Hindlimb muscle (tissue), 1 donor: ENCODE data around the gene SHC2. TPM values are rescaled to one million over a fixed set of nuclear protein-coding genes. Genes with fewer than 3 reads are reported as not detected.
"Not testable (repeated sequence)": the region's sequence is repeated elsewhere in the genome, so short reads cannot be mapped to it uniquely, and the experiment has no call there.

ENCODE experiments used
- DNase-seq: peaks from one replicate; pipeline ENCODE4 v3.0.0-alpha.2; 2013
- polyA plus RNA-seq: library from polyadenylated mRNA; unstranded; fragments of 120-200 nt; gene quantifications from one replicate; pipeline ENCODE4 v1.2.1, GENCODE V29; 2013; ENCODE audit not compliant: insufficient read length

SHC2 gene
- polyA plus RNA-seq, 1 donor: 39.7 TPM

DNA sequence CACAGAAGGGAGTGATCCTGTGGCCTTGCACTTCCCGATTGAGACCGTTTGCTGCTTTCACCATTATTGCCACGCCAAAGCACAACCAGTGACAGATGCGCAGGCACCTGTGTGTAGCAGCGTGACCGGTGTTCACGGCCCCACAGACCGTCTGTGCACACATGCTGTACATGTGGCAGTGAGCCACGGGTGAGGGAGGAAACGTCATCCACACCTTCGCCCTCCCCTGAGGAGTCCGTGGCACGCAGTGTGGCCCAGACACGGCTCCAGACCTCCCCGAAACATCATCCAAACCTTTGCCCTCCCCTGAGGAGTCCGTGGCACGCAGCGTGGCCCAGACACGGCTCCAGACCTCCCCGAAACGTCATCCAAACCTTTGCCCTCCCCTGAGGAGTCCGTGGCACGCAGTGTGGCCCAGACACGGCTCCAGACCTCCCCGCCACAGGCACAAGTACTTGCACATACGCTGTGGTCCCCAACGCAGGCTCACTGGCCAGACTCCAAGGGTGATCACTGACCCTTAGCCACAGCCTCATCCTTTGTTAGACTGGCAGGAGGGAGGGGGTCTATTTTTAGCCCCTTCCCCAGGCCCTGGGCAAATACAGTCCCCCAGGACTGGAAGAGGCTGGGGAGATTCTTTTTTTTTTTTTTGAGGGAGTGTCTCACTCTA lies 7.9 kb upstream of the SHC2 start:
- DNase-seq: no peak

DNA sequence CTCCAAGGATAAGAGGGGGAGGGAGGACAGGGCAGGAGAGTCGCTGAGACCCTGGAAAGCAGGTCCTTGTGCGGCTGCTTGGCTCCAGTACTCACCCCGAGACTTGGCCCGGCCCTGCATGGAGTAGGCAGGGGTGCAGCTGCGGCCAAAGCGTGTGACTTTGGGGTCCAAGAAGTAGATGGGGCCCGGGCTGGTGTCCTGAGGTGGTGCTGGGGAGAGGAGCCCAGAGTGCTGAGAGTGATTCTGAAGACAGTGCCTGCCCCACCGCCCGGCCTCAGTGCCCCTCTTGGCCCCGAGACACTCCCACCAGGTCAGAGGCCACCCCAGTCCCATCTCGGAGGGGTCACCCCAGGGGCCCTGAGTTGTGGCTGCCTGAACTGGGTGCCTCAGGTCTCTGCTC lies 6.7 kb upstream of the SHC2 start:
- DNase-seq: no peak

DNA sequence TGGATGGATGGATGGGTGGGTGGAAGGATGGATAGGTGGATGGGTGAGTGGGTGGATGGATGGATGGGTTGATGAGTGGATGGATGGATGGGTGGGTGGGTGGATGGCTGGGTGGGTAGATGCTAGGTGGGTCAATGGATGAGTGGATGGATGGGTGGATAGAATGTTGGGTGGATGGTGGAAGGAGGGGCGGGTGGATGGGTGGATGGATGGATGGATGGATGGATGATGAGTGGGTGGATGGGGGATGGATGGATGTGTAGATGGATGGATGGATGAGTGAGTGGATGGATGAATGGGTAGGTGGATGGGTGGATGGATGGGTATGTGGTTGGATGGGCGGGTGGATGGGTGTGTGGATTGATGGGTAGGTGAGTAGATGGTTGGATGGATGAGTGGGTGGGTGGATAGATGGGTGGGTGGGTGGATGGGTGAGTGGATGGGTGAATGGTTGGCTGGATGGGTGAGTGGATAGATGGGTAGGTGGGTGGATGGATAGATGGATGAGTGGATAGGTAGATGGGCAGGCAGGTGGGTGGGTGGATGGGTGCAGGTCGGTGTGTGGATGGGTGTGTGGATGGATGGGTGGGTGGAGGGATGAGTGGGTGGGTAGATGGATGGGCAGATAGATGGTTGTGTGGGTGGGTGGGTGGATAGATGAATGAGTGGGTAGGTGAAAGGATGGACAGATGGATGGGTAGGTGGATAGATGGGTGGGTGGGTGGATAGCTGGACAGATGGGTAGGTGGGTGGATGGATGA lies 4.4 kb upstream of the SHC2 start:
- DNase-seq: no peak

DNA sequence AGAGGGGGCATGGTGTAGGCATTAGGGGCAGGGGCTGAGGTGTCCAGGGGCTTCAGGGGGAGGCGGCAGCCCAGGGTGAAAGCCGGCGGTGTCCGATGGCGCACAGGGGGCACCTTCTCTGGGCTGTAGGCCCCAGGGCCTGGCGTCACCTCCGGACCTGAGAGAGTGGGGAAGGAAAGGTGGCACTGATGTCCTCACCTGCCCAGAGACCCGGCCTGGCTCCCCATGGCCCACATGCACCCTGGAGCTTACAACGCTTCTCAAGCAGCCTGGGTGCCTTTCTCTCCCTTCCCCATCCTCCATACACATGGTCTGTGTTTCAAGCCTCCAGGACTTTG lies 3.3 kb upstream of the SHC2 start:
- DNase-seq: no peak

DNA sequence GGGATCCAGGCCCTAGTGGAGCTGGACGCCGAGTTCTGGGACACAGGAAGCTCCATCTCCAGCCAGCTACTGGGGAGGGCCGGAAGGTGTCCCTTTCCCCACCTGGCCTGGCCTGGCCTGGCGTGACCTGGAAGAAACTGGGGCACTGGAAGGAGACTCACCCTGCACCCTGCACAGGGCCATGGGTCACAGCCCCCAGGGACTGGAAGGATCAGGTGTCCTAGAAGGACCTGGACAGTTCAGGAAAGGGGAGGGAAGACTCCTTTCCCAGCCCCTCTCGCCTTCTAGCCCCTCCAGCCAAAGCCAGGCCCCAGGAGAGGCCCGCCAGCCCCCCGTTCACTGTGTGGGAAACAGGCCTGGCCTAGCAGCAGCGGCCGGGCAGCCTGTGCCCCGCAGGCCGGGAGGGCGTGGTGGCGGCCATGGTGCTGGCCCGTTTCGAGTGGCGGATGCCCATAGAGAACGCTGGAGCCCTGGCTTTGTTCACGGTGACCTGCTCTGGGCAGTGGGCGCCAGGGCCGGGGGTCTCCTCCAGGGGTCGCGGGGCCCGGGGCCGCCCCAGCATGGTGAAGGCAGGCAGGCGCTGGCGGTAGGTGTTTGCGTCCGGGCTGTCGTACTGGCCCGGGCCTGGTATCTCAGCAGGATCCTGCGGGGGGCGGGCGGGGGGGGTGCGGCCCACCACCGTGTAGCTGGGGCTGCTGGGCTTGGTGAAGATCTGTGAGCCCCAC lies 2.8 kb upstream of the SHC2 start:
- DNase-seq: no peak

DNA sequence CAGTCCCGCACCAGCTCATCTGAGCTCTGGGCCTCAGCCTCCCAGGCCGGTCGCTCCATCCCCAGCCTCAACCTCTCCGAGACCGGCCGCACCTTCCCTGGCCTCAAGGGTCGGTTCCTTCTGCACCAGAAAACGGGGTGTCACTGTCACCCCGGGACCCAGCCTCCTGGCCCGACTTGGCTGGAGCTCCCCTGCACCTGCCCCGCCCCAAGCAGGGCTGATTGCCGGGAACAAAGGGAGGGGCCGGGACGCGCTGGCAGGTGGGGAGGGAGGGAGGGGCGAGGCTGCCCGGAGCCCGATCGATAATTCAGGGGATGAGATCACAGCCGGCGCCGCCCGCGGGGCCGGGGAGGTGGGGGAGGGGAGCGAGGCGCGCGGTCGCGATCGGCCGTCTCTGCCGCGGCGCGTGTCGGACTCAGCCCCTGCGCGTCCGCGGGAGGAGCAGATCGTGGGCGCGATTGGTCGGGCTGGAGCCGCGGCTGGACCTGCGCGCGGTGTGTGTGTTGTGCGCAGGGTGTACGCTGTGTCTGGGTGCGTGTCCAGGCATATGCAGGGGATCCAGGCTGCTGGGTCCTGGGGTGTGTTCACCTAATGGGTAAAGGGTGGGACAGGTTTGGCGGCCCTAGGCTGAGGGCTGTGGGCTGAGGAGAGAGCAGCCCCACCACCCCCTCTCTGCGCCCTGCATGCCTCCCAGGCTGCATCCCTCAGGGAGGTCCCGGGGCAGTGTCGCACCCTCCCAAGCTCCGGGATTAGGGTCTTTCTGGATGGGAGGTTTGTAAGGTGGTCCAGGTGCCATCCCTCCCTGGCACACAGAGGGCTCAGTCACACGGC lies 1.1 kb upstream of the SHC2 start:
- peak; percentile 38 for DNase-seq

DNA sequence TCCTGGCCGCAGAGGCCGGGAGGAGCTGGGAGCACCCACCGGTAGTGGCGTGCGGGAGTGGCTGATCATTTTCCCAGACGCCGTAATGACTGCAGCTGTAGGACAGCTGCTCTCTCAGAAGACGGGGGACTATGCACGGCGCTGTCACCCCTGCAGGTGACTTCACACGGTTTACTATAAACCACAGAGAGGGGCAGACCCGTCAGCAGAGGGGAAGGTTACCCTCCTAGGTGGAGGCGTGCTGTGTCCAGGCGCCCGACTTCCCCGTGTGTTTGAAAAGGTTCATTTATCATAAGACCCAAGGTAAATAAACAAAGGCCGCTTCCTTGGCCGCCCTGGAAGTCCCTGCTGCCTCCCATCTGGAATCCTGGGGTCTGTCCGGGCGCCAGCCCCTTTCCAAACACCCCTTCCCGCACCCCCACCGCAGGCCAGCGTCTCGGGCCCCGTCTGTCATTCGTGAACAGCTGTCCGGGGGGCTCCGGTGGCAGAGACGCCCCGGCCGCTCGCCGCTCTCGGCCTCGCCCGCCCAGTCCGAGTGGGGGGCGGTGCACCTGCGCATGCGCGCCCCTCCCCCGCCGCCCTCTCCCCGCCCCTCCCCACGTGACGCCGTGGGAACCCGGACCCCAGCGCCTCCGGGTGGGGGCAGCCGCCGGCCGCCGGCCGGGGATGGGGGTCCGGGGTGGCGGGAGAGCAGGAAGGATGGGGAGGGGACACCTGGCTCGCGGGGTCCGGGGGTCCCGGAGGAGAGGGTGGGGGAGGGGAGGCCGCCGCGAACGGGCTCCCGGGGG lies 915 bp downstream of the SHC2 start:
- peak; percentile 79 for DNase-seq

DNA sequence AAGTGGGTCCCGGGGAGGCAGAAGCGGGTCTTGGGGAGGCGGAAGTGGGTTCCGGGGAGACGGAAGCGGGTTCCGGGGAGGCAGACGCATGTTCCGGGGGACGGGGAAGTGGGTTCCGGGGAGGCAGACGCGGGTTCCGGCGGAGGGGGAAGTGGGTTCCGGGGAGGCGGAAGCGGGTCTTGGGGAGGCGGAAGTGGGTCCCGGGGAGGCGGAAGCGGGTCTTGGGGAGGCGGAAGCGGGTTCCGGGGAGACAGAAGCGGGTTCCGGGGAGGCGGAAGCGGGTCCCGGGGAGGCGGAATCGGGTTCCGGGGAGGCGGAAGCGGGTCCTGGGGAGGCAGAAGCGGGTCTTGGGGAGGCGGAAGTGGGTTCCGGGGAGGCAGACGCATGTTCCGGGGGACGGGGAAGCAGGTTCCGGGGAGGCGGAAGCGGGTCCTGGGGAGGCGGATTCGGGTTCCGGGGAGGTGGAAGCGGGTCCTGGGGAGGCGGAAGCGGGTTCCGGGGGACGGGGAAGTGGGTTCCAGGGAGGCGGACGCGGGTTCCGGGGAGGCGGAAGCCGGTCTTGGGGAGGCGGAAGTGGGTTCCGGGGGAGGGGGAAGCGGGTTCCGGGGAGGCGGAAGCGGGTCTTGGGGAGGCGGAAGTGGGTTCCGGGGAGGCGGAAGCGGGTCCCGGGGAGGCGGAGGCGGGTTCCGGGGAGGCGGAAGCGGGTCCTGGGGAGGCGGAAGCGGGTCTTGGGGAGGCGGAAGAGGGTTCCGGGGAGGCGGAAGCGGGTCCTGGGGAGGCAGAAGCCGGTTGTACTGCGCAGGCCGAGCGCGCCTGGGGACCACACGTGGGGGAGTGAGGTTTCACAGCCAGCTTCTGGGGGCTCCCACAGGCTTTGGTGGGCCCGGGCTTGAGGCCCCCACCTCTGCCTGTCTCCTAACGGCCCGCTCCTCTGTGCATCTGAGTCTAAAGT lies 2.5 kb downstream of the SHC2 start:
- DNase-seq: no peak

DNA sequence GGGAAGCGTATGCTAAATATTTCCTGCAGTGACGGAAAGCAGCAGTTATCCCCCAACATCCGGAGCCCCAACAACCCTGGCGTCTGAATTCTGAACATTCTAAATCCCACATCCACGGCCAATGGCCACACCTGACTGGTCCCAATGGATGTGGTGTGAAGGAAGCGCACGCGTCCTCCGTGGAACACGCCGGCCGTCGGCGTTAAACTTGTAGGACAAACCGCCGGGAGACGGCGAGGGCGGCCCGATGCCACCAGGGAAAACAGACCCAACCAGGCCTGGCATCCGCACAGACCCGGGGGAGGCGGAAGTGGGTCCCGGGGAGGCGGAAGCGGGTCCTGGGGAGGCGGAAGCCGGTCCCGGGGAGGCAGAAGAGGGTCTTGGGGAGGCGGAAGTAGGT lies 3.2 kb downstream of the SHC2 start:
- no peak for DNase-seq

DNA sequence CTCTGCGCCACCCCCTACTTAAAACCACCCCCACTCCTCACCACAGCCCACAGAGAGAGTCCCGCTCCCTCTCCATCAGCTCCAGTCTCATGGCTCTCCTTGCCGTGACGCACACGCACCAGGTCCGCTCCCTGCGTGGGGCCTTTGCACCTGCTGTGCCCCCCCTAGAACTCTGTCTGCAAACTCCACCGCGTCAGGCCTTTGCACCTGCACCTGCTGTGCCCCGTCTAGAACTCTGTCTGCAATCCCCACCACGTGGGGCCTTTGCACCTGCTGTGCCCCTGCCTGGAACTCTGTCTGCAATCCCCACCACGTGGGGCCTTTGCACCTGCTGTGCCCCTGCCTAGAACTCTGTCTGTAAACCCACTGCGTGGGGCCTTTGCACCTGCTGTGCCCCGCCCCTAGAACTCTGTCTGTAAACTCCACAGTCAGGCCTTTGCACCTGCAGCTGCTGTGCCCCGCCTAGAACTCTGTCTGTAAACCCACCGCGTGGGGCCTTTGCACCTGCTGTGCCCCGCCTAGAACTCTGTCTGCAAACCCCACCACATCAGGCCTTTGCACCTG lies 4.2 kb downstream of the SHC2 start:
- no peak for DNase-seq

DNA sequence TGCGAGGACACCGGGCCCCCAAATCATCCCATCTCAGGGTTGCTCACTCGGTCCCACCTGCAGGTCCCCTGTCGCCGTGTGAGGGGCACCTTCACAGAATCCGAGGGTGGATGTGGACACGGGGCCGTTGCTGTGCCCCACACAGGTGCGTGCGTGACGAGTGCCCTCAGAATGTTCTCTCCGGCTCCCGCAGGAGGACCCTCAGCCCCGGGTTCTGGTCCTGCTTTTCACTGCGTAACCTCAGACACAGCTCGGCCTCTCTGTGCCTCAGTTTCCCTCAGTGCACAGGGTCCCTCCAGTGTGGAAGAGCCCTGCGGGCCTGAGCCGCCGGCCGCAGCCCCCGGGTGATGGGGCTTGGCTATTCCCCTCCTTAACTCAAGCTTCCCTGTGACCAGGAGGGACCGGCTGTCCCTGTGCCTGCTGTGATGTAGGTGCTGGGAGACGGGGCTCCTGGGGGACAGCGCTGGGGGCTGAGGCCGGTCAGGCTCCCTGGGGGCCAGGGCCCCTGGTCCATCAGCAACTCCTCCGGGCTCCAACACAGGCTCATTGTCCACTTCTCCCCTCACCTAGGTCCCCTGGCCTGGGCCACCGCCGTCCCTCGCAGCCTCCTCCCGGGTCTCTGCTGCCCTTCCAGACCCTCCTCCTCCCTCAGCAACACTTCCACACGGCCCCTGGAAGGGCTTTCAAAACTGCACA lies 4.8 kb downstream of the SHC2 start:
- DNase-seq: no peak

DNA sequence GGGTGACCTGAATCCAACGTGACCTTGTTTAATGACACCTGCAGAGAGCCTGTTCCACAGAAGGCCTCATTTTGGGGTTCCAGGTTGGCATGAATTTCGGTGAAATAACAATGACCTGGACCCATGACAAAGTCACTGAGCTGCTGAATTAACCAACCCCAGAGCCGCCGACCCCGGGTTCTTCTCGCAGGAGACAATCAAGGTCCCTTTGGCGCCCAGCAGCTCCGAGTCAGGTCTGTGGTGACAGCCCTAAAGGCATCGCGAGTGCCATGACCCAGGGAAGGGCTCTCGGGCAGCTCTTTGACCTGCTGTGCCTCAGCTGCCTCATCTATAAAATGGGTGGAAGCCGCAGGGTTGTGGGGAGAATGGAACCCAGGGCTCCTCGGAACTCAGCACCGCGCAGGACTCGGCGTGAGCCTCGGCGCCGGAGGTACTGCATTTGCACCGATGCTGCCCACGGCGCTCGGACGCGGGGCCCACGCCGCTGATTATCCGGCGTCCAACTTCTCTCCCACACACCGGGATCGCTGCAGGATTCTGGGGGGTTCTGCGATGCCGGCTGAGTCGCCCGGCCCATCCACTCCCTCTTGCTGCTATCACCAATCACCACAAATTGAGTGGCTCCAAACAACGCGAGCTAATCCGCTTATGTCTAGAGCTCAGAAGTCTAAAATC lies 5.7 kb downstream of the SHC2 start:
- DNase-seq: no peak

DNA sequence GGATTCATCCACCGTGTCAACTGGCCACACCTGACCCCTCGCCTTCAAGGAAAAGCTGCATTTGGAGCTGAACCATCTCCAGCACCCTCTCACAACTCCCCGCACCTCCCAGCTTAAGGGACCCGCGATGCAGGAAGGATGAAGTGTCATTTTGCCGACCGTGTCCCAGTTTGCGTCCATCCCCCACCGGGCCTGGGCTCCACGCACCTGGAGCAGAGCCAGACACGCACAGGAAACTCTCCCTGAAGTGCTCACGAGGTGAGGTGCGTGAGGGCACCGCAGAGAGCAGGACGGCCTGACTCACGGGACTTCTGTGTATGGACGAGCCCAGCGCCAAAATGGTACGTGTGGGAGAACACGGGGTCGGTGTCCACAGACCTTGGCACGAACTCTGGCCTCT lies 7.2 kb downstream of the SHC2 start:
- DNase-seq: no peak

DNA sequence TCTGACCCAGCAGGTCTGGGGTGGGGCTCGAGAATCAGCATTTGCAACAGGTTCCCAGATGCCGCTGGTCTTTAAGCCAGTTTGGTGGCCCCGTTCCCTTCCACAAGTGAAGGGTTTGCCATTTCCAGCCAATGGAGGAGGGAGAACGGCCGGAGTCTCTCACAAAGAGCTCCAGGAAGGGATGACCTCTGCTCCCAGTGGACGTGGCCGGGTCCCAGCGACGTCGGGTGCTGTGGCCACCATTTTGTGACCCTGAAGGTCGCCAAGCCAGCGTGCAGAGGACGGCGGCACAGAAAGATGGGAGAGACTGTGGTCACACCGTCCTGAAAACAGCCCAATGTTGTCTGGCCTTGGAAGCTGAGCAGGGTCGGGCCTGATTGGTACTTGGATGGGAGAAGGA lies 8.0 kb downstream of the SHC2 start:
- DNase-seq: no peak

DNA sequence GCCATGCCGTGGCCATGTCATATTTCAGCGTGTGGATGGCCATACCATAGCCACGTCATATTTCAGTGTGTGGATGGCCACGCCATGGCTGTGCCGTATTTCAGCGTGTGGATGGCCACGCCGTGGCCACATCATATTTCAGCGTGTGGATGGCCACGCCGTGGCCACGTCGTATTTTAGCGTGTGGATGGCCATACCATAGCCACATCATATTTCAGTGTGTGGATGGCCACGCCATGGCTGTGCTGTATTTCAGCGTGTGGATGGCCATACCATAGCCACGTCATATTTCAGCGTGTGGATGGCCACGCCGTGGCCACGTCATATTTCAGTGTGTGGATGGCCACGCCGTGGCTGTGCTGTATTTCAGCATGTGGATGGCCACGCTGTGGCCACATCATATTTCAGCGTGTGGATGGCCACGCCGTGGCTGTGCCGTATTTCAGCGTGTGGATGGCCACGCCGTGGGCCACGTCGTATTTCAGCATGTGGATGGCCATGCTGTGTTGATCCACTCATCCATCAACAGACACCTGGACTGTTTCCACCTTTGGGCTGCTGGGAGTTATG lies 9.8 kb downstream of the SHC2 start:
- not testable (repeated sequence) for DNase-seq

DNA sequence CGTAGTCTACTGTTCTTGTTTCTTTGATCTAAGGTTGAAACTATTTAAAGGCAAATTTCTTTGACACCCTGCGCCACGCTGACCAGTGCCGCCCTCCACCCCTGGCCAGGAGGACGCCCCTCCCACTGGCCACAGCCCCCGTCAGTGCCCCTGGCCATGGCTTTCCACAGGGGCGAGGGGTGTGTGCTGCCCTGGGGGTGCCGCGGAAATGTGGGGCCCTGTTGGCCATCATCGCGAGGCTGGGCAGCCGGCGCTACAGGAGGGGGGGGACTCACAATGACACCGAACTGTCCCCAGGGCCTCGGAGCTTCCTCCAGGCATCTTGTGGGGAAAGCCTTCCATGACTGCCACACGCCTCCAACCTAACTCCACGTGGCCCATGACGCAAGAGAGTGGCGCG lies 10.9 kb downstream of the SHC2 start:
- no peak for DNase-seq

DNA sequence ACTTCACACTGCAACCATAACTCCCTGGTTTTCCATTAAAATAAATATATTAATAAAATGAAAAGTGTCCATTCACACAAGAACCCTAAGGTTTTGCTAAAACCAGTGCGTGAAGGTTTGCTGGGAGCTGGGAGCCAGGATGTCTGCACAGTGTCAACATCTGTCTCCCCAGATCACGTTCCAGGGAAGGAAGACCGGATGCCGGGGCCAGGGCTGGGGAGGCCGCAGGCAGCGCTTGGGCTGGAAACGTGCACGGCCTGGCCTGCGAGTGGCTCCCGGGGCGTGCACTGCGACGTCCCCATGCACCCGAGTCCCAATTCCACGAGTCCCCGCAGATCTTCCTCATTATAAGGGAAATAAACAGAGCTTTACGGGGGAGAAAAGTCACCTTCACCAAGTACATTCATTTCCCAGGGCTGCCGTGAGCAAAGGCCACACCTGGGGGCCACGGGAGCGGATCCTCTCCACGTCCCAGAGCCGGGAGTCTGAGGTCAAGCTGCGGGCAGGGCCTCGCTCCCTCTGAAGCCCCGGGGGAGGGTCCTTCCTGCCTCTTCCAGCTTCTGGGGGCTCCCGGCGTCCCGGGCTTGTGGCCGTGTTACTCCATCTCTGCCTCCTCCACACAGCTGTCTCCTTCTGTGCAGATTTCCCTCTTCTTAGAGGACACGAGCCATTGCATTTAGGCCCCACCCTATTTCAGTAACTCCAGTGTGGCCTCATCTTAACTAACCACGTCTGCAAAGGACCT lies 12.8 kb downstream of the SHC2 start:
- DNase-seq: peak; percentile 63

DNA sequence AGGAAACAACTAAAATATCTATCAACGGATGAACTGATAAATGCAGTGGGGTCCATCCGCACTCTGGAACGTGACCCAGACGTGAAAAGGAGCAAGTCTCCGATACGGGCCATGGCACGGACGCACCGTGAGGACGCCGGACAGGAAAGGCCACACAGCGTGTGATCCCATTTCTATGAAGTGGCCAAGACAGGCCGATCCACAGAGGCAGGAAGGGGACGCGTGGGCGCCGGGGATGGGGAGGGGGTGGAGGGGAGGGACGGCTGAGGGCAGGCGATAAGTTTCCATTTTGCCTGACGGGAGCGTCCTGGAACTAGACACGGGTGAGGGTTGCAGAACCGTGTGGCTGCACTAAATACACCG lies 13.8 kb downstream of the SHC2 start:
- DNase-seq: no peak
